NCI-H526 (cell line): ENCODE results near the gene PPP2R5D.

Experiments used
- DNase-seq, 2 experiments: peaks; one replicate each; lab custom pipeline; 2025; lab: John Stamatoyannopoulos, UW

PPP2R5D gene

GRCh38 chr6:42963855-42964605 is 20.3 kb upstream of the PPP2R5D start:
- peak; percentile 53 to 77 for DNase-seq

DNA sequence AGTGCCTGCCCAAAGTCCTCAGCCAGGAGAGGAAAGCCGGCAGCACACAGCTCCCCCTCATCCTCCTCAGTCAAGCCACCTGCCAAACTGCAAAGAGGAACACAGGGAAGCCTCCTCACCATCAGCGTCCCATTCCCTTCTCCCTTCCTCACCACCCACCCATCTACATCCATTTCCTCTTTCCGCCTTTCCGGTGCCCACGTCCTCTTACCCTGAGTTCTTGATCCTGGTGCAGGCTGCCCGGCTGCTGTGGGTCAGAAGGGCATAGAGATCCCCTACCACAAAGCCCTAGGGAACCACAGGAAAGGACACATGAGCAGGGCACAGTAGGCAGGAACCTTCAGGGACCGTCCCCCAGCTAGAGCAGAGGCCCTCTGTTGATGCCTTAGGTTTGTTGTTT is 17.8 kb upstream of the PPP2R5D start:
- DNase-seq, result no peak

- no peak for DNase-seq
Observed at GRCh38 chr6:42967228-42967627, 17.1 kb upstream of the PPP2R5D start.

DNA sequence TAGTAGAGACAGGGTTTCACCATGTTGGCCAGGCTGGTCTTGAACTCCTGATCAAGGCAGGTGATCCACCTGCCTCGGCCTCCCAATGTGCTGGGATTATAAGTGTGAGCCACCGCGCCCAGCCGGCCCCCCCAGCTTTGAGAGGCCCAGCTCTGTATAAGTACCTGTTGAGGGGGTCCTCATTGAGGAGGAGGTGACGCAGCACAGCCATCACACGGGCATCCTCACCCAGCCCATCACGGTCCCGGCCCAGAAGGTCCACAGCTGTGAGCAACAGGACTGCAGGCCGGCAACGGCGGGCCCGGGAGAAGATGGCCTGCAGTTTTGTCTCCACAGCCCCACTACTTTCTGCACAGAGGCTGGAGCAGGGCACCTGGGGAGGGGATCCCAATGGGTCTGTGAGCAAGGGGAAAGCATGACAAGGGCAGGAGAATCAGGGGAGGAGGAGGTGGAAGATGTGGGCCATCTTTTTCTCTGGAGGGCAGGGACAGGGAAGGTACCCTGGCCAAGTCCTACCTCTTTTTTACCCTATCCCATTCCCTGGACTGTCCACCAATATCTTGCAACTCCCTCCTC is 16.2 kb upstream of the PPP2R5D start:
- no peak for DNase-seq

GRCh38 chr6:42968783-42969182 is 15.6 kb upstream of the PPP2R5D start:
- DNase-seq, result no peak

DNA sequence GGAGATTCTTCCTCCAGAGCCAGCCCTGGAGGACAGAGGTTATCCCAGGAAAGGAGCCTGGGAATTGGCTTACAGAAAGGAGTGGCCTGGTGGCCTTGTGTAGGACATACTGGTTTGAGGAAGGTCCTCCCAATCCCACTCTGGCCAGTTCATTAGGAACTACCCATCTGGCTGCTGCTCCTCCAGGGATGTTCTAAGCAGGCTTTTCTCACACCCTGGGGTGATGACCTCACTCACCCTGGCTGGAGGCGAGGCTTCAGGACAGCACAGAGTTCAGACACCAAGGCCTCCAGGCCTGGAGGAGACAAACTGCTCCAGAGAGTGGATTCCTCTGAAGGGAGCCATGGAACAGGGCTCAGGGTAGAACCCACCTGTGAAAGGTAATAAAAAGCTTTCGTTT is 14.9 kb upstream of the PPP2R5D start:
- no peak for DNase-seq

- DNase-seq, result no peak
Observed at GRCh38 chr6:42969934-42970333, 14.4 kb upstream of the PPP2R5D start.

GRCh38 chr6:42970871-42971612 is 13.3 kb upstream of the PPP2R5D start:
- no peak for DNase-seq

GRCh38 chr6:42971746-42972327 is 12.5 kb upstream of the PPP2R5D start:
- DNase-seq, result no peak

DNA sequence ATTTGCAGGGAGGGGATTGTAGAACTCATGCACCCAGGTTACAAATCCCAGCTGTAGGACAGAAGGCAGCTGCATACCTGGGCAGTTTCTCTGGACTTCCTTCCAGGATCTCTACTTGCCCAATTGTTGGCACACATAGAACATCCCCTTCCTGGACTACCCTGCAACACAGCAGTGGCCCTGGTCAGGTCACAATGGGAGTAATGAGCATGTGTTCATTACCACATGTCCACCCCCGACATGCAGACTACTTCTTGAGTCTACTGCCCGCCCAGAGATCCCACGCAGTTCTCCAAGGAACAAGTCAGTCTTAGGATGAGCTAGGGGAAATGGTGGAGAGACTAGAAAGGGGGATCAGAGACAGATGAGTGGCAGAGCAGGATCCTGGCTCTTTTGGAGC is 10.4 kb upstream of the PPP2R5D start:
- no peak for DNase-seq

- DNase-seq, result no peak
Observed at GRCh38 chr6:42974919-42975505, 9.4 kb upstream of the PPP2R5D start.

GRCh38 chr6:42978487-42978838 is 5.9 kb upstream of the PPP2R5D start:
- peak in 1 of 2 experiments; percentile 53 for DNase-seq

GRCh38 chr6:42978839-42979522 is 5.4 kb upstream of the PPP2R5D start, which contains the start of gene PEX6:
Gene PEX6, minus strand, starts transcription at chr6:42979181. Its CDS starts 31 bp downstream, at chr6:42979150.
- DNase-seq, result peak; percentile 78 to 97

GRCh38 chr6:42979523-42980177 is 4.7 kb upstream of the PPP2R5D start:
- no peak for DNase-seq

DNA sequence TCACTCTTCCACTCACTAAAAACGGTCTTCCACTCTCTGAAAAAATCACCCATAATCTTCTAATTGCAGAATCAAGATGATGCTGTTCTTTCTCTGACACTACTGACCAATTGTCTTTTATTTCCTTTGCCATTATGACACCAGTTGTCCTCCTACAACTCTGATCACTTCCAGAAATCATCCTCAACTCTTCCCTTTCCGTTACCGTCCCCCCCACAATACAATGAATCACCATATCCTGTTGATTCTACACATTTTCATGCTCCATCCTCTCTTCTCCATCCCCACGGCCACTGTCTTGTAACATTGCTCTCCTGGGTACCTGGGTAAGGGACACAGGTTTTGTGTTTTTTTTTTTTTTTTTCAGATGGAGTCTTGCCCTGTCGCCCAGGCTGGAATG is 2.5 kb upstream of the PPP2R5D start:
- no peak for DNase-seq

- DNase-seq, result peak in 1 of 2 experiments; percentile 30
Observed at GRCh38 chr6:42984924-42985475, 630 bp downstream of the PPP2R5D start.

DNA sequence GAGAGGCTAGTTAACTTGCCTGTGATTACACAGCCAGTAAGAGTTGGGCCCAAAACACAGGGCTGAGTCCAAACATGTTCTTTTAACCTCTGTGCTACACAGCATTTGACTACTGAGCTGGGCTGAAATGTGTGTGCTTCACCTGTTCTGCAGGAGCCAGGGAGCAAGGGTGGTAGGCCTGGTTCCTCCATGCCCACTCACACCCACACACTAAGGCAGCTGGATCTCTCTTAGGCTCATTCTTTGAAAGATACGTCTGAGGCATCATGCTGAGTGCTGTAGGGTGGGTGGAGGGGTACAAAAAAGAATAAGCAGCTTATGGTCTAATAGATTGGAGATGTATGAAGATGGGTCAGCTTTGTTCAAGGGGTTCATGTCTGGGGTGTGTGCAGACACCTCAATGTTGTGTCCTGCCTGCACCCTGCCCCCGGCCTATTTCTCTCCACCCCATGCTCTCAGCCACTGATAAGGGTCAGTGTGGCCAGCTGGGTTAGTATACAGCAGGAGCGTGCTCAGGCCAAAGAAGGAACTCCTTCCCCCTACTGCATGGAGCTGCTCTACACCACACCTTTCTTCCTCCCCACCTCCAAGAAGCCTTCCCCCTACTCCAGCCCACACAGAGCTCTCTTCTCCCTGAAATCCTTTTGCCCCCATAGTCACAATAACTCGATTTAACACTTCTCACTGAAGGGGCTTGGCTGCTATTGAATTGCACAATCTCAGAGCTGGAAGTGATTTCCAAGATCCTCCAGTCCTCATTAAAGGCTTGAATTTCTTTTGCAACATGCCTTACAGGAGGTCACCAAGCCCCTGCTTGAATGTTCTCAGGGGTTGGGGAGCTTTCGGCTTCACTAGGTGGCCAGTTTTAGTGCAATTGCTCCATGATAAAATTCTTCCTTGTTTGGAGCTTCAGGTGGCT is 3.4 kb downstream of the PPP2R5D start:
- DNase-seq, result no peak

GRCh38 chr6:42988486-42989020 is 4.2 kb downstream of the PPP2R5D start:
- DNase-seq, result no peak

- DNase-seq, result no peak
Observed at GRCh38 chr6:42989923-42990322, 5.6 kb downstream of the PPP2R5D start.

GRCh38 chr6:42993445-42993844 is 9.1 kb downstream of the PPP2R5D start:
- DNase-seq, result no peak
